ENCODE data around the gene RYR3.

DNA sequence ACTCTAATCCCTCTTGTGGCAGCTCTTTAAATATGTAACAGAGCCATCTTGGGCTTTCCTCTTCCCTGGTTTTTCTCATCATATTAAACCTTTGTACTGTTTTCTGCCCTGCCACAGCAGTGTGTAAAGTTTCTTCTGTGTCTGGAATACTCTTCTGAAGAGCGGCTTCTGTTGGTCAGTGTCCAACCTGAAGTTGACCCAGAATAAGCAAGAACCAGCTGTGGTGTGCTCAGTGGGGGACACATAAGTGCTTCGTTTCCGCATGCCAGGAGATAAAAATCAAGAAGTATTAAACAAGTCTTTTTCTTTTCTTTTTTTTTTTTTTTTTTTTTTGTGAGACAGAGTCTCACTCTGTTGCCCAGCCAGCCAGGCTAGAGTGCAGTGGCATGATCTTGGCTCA, 484.3 kb downstream of the RYR3 start:
- TF ChIP-seq, protein P1, sequence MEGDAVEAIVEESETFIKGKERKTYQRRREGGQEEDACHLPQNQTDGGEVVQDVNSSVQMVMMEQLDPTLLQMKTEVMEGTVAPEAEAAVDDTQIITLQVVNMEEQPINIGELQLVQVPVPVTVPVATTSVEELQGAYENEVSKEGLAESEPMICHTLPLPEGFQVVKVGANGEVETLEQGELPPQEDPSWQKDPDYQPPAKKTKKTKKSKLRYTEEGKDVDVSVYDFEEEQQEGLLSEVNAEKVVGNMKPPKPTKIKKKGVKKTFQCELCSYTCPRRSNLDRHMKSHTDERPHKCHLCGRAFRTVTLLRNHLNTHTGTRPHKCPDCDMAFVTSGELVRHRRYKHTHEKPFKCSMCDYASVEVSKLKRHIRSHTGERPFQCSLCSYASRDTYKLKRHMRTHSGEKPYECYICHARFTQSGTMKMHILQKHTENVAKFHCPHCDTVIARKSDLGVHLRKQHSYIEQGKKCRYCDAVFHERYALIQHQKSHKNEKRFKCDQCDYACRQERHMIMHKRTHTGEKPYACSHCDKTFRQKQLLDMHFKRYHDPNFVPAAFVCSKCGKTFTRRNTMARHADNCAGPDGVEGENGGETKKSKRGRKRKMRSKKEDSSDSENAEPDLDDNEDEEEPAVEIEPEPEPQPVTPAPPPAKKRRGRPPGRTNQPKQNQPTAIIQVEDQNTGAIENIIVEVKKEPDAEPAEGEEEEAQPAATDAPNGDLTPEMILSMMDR (IDR thresholded peaks at IDR 0.05): no peak
- TF ChIP-seq EZH2 (IDR thresholded peaks at IDR 0.05; ENCODE audit: borderline replicate concordance, insufficient read depth, low read depth, low read length, poor library complexity, severe bottlenecking): no peak
